ENCODE results near the gene CCDC144A. TPM values are rescaled to one million over a fixed set of nuclear protein-coding genes. Genes with fewer than 3 reads are reported as not detected.
A peak's percentile ranks its signal among the peaks of the same experiment; 100 is the strongest.
"Not testable (repeated sequence)": the region's sequence is repeated elsewhere in the genome, so short reads cannot be mapped to it uniquely, and the experiment has no call there.

The CCDC144A gene
- total RNA-seq, 1 donor from 2014 or later, result 0.05 TPM

- not testable (repeated sequence) for DNase-seq (ENCODE audit: extremely low spot score, unreplicated experiment); H3K36me3 Mint-ChIP-seq (ENCODE audit: unreplicated experiment); H3K9me3 Mint-ChIP-seq (ENCODE audit: unreplicated experiment); H3K4me1 Mint-ChIP-seq (ENCODE audit: unreplicated experiment); H3K4me3 Mint-ChIP-seq (ENCODE audit: unreplicated experiment); H3K27ac Mint-ChIP-seq (ENCODE audit: unreplicated experiment)
- peaks cover 16% of the 10 kb centered on the region for H3K27me3 Mint-ChIP-seq (ENCODE audit: unreplicated experiment)
Observed at GRCh38 chr17:16697603-16698002, 7.6 kb downstream of the CCDC144A start.

GRCh38 chr17:16745492-16746203, 55.6 kb downstream of the CCDC144A start:
- H3K36me3 Mint-ChIP-seq (ENCODE audit: unreplicated experiment); H3K27ac Mint-ChIP-seq (ENCODE audit: unreplicated experiment); H3K9me3 Mint-ChIP-seq (ENCODE audit: unreplicated experiment); DNase-seq (ENCODE audit: extremely low spot score, unreplicated experiment): not testable (repeated sequence)
- H3K4me3 Mint-ChIP-seq (ENCODE audit: unreplicated experiment), result peak overlapping the region; percentile 27
- peaks cover 12% of the 10 kb centered on the region for H3K4me1 Mint-ChIP-seq (ENCODE audit: unreplicated experiment)
- peaks cover 41% of the 10 kb centered on the region for H3K27me3 Mint-ChIP-seq (ENCODE audit: unreplicated experiment)

DNA sequence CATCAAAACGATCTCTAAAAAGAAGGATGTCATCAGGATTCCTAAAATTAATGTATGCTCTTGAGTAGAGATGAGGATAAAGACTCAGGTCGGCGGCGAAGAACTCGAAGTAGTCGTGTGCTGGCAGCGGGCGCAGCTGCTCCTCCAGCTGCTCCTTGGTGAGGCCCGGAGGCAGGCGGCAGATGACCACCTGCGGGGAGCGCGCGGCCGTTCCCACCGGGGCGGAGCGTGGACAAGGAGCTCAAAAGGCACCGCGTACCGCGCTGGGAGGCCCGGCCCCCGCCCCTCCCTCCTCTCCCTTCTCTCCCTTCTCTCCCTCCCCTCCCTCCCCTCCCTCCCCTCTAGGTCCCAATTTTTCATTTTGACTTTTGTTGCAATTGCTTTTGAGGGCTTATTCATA, 56.5 kb downstream of the CCDC144A start:
- not testable (repeated sequence) for H3K27ac Mint-ChIP-seq (ENCODE audit: unreplicated experiment); H3K36me3 Mint-ChIP-seq (ENCODE audit: unreplicated experiment); H3K4me3 Mint-ChIP-seq (ENCODE audit: unreplicated experiment); H3K9me3 Mint-ChIP-seq (ENCODE audit: unreplicated experiment); DNase-seq (ENCODE audit: extremely low spot score, unreplicated experiment)
- Mint-ChIP-seq H3K27me3 (ENCODE audit: unreplicated experiment) (peaks cover 43% of the 10 kb centered on the region), H3K4me1 (ENCODE audit: unreplicated experiment) (peaks cover 16% of the 10 kb centered on the region)

GRCh38 chr17:16750515-16750914, 60.5 kb downstream of the CCDC144A start:
- H3K4me3 Mint-ChIP-seq (ENCODE audit: unreplicated experiment); H3K9me3 Mint-ChIP-seq (ENCODE audit: unreplicated experiment); H3K36me3 Mint-ChIP-seq (ENCODE audit: unreplicated experiment); H3K27ac Mint-ChIP-seq (ENCODE audit: unreplicated experiment); DNase-seq (ENCODE audit: extremely low spot score, unreplicated experiment): not testable (repeated sequence)
- H3K4me1 Mint-ChIP-seq (ENCODE audit: unreplicated experiment), result peaks cover 16% of the 10 kb centered on the region
- peaks cover 30% of the 10 kb centered on the region for H3K27me3 Mint-ChIP-seq (ENCODE audit: unreplicated experiment)

DNA sequence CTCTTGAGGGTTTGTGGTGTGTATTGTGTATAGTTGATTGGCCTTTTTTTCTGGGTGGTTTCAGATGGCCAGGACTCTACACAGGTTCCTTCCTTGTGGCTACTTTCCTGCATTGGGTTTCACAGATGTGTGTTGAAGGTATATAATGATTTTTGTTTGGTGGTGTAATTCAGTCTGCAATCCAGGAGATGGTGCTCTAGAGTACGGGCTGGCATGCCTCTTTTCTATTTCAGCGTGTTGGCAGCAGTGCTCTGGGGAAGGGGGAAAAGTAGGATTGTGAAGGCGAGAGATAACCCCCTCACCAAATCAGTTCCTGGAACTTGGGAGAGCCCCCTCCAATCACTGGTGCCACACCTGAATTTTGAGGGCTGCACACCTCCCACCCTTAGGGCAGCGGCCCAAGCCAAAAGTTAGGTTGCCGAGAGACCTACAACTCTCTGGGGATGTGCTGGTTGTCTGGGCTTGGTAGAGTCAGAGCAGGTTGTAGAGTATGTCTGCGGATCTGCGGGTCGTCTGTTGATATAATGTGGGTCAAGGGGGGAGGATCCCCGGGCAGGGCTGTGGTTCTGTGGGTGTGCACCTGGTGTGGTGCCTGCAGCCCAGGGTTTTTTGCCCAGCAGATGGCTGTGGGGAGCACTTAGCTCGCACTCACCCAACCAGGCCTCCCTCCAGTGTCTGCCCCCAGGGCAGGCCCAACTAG, 61.3 kb downstream of the CCDC144A start:
- TF ChIP-seq CTCF (IDR thresholded peaks at IDR 0.05), result peak; percentile 51
- H3K9me3 Mint-ChIP-seq (ENCODE audit: unreplicated experiment); H3K27ac Mint-ChIP-seq (ENCODE audit: unreplicated experiment); H3K4me3 Mint-ChIP-seq (ENCODE audit: unreplicated experiment); H3K36me3 Mint-ChIP-seq (ENCODE audit: unreplicated experiment); DNase-seq (ENCODE audit: extremely low spot score, unreplicated experiment); H3K4me1 Mint-ChIP-seq (ENCODE audit: unreplicated experiment): not testable (repeated sequence)
- peaks cover 26% of the 10 kb centered on the region for H3K27me3 Mint-ChIP-seq (ENCODE audit: unreplicated experiment)

DNA sequence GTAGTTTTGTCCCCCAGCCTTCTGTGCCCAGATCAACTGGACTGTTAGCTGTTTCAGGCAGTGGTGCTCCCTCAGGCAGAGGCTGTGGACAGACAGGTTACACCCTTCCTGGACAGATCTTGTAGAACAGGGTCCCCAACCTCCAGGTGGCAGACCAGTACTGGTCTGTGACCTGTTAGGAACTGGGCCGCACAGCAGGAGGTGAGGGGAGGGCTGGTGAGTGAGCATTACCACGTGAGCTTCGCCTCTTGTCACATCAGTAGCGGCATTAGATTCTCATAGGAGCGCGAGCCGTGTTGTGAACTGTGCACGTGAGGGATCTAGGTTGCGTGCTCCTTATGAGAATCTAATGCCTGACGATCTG, 61.9 kb downstream of the CCDC144A start:
- H3K4me3 Mint-ChIP-seq (ENCODE audit: unreplicated experiment); H3K36me3 Mint-ChIP-seq (ENCODE audit: unreplicated experiment); H3K4me1 Mint-ChIP-seq (ENCODE audit: unreplicated experiment); DNase-seq (ENCODE audit: extremely low spot score, unreplicated experiment); H3K9me3 Mint-ChIP-seq (ENCODE audit: unreplicated experiment); H3K27ac Mint-ChIP-seq (ENCODE audit: unreplicated experiment): not testable (repeated sequence)
- peaks cover 25% of the 10 kb centered on the region for H3K27me3 Mint-ChIP-seq (ENCODE audit: unreplicated experiment)

- not testable (repeated sequence) for H3K4me1 Mint-ChIP-seq (ENCODE audit: unreplicated experiment); H3K36me3 Mint-ChIP-seq (ENCODE audit: unreplicated experiment); H3K4me3 Mint-ChIP-seq (ENCODE audit: unreplicated experiment); H3K27ac Mint-ChIP-seq (ENCODE audit: unreplicated experiment); DNase-seq (ENCODE audit: extremely low spot score, unreplicated experiment); H3K9me3 Mint-ChIP-seq (ENCODE audit: unreplicated experiment)
- peaks cover 19% of the 10 kb centered on the region for H3K27me3 Mint-ChIP-seq (ENCODE audit: unreplicated experiment)
Observed at GRCh38 chr17:16757520-16757919, 67.5 kb downstream of the CCDC144A start.

DNA sequence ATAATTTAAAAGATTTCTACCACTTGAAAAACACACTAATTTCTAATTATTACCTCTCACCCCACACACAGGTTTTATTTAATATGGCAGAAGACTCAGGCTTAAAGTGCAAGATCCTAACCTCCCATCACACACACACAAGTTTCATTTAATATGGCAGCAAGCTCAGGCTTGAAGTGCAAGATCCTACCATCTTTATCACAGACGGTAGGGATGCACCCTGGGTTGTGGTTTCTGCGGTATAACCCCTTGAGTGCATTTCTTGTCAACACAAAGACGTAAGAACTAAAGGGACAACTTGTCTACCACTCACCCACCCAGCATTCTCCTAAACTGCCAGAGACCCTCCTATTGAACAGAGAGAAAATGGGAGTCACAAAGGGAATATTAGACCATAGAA, 68.1 kb downstream of the CCDC144A start:
- not testable (repeated sequence) for H3K9me3 Mint-ChIP-seq (ENCODE audit: unreplicated experiment); H3K4me1 Mint-ChIP-seq (ENCODE audit: unreplicated experiment); H3K36me3 Mint-ChIP-seq (ENCODE audit: unreplicated experiment); H3K27ac Mint-ChIP-seq (ENCODE audit: unreplicated experiment); DNase-seq (ENCODE audit: extremely low spot score, unreplicated experiment); H3K4me3 Mint-ChIP-seq (ENCODE audit: unreplicated experiment)
- H3K27me3 Mint-ChIP-seq (ENCODE audit: unreplicated experiment), result peaks cover 19% of the 10 kb centered on the region

DNA sequence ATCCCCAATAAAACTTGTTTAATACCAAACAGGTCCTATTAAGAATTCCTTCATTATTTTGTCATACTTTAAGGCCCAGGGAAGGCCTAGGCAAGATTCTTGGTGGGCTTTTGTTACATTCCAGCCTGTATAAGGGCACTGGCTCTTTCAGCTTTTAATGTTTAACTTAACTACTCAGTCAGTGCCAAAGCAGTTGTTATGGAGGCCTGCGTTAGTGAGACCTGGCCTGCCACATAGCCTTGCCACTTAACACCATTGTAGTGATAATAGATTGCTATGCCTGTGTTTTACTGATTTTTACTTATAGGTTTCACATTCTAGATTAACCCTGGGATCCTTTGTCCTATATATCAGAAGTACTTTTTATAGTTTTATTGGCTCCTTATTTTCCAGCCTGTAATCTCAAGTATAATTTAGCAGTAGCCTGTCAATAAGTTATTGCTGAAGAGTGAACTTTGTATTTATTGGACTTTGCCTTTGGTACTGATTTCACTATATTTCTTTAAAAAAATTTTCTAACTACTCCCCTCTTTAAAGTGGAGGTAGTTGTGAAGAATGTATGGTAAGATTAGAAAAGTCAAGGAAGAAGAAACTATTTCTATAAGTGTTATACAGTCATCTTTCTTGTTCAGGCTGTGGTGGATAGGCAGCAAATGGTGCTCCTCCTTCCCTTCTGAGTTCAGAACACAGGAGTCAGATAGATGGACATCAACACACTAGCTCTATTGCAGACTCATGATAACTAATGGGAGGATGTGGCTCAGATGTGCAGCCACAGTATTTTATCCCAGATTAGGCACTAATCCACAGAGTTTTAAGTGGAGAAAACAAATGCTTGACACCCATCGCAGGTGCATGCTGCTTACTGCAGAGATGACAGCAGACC, 78.5 kb downstream of the CCDC144A start:
- not testable (repeated sequence) for H3K36me3 Mint-ChIP-seq (ENCODE audit: unreplicated experiment); H3K27ac Mint-ChIP-seq (ENCODE audit: unreplicated experiment); DNase-seq (ENCODE audit: extremely low spot score, unreplicated experiment); H3K4me1 Mint-ChIP-seq (ENCODE audit: unreplicated experiment); H3K9me3 Mint-ChIP-seq (ENCODE audit: unreplicated experiment); H3K4me3 Mint-ChIP-seq (ENCODE audit: unreplicated experiment)
- peaks cover 15% of the 10 kb centered on the region for H3K27me3 Mint-ChIP-seq (ENCODE audit: unreplicated experiment)

DNA sequence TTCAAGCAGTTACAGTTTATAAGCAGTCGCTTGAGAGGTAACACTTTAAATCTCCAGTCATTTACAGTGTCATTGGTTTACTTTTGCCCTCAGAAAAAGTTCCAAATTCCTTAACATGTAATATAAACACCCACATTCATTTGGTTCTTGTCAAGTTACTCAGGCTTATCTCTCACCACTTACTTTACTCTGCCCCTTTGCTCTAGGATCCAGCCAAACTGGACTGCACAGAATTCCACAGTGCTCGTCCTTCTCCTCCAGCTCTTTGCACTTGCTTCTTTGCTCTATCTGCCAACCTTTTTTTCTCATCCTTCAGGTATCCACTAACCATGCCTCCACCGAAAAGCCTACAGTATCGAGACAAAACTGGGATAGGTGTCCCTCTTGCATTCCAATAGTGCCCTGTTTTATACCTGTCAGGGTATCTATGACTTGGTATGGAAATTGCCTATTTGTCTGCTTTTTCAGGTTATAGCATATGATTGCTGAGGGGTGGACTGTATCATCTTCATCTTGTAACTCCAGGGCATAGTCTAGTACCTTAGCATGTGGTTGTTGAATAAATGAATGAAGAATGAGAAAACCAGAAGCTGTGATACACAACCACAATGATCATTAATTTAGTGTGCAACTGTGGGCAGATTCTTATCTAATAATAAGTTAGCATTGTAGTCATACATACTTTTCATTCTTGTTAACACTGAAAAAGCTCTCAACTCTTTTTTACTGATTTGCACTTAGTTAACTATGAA, 82.5 kb downstream of the CCDC144A start:
- H3K27me3 Mint-ChIP-seq (ENCODE audit: unreplicated experiment); H3K4me3 Mint-ChIP-seq (ENCODE audit: unreplicated experiment); DNase-seq (ENCODE audit: extremely low spot score, unreplicated experiment); H3K27ac Mint-ChIP-seq (ENCODE audit: unreplicated experiment); H3K9me3 Mint-ChIP-seq (ENCODE audit: unreplicated experiment); H3K4me1 Mint-ChIP-seq (ENCODE audit: unreplicated experiment); H3K36me3 Mint-ChIP-seq (ENCODE audit: unreplicated experiment): not testable (repeated sequence)

Measured in osteocyte (in vitro differentiated cells).